Activated T-helper 1 cell treated with anti-CD3 and anti-CD28 coated beads, Interleukin-2, amount 50 U/mL, for 16 hours (primary cell): ENCODE results near the gene ATP4B.

Experiments
- DNase-seq, 2 donors: peaks; one replicate each; pipeline ENCODE4 v3.0.0-alpha.2; 2020; ENCODE audit warnings: low read depth in 1 of 2, low spot score in 1 of 2

ATP4B gene

GRCh38 chr13:113607889-113608635 lies 49.9 kb downstream of the ATP4B start:
- DNase-seq, result no peak

- no peak for DNase-seq
Measured at GRCh38 chr13:113607056-113607888, 50.7 kb downstream of the ATP4B start.

GRCh38 chr13:113605866-113606438 lies 52.0 kb downstream of the ATP4B start:
- DNase-seq, result no peak

DNA sequence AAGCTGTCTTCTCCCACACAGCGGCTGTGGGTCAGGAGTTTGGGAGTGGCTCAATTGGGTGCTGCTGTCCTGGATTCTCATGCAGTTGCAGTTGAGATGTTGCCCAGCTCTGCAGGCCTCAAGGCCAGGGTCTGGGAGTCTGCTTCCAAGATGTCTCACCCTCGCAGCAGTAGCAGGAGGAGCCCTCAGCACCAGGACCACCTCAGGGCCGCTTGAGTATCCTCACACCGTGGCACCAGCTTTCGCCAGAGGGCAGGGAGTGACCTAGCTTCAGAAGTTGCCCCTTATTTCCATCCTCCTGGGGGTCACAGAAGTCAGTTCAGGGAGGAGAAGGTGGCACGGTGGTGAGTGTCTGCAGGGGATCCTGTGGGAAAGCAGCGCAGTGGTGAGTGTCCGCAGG lies 52.5 kb downstream of the ATP4B start:
- DNase-seq, result no peak

GRCh38 chr13:113604186-113604585 lies 53.8 kb downstream of the ATP4B start:
- no peak for DNase-seq

DNA sequence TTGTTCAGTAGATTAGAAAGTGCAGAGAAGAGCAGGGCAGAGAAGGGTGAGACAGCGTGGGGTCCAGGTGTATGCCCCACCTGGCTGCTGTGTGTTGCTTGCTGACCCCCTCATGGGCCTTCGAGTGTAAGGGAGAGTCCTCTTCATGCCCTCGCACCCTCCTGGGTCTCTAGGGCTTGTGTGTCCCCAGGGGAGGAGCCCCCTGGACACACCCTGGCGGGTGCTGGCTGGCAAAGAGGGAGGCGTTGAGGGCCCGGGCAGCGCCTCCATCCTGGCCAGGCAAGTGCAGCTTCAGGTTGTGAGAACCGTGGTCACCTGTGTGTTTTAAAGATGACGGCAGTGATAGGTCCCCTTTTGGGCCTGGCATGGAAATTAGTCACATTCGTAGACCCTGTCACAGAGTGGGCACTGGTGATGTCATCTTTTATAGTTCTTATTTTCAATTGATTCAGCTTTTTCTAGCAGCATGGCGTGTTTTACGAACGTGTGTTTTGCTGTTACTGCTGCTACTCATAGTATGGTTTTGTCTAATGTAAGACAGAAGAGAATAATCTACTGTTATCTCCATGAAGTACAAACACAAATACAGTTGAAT lies 54.8 kb downstream of the ATP4B start:
- no peak for DNase-seq

- no peak for DNase-seq
Measured at GRCh38 chr13:113602291-113602988, 55.6 kb downstream of the ATP4B start.

GRCh38 chr13:113601166-113602070 lies 56.6 kb downstream of the ATP4B start:
- DNase-seq, result no peak

- no peak for DNase-seq
Measured at GRCh38 chr13:113599391-113599790, 58.6 kb downstream of the ATP4B start.
